GM21423 (cell line): ENCODE measurements around the gene ZNRF1.

ENCODE experiments used
- ATAC-seq: cut with Tn5 transposase; IDR thresholded peaks from one replicate; pipeline ENCODE4 v1.9.1; 2021; ENCODE audit warnings: mild to moderate bottlenecking, moderate library complexity; ENCODE audit not compliant: unreplicated experiment

ZNRF1 gene

DNA sequence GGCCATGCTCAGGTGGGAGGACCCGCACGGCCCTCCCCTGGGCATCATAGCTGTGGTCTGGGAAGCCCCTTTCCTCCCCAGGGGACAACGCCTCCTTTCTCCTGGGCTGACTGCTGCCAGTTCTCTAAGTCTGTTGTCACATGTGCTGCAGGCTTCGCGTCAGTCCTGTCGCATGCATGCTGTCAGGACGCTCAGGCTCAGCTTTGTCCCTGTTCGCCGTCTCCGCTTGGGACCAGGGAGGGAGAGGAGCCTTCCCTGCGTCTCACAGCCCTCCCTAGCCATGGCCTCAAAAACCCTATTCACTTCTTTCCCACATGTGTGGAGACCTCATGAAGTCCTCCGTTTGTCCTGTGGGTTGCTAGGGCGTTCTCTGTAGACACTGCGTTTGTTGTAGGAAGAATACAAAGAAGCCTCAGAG lies 96.4 kb downstream of the ZNRF1 start:
- no peak for ATAC-seq

DNA sequence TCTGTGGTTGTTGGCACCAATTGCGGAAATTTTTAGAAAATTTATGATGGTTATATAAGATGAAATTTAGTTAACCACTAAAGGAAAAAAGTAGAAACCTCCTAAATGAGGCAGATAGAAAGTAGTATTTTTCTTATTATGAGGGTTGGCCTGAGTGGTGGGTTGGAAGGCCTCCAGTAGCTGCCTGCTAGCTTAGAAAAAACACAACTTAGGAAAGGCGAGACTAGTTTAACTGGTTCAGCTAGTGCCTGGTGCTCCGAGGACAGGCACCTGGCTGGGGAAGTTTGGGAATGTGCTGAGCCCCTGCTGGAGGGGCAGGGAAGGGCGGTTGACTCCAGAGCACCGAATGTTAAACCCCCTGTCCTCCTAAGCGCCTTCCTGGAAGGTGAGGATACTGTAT lies 97.8 kb downstream of the ZNRF1 start:
- no peak for ATAC-seq

DNA sequence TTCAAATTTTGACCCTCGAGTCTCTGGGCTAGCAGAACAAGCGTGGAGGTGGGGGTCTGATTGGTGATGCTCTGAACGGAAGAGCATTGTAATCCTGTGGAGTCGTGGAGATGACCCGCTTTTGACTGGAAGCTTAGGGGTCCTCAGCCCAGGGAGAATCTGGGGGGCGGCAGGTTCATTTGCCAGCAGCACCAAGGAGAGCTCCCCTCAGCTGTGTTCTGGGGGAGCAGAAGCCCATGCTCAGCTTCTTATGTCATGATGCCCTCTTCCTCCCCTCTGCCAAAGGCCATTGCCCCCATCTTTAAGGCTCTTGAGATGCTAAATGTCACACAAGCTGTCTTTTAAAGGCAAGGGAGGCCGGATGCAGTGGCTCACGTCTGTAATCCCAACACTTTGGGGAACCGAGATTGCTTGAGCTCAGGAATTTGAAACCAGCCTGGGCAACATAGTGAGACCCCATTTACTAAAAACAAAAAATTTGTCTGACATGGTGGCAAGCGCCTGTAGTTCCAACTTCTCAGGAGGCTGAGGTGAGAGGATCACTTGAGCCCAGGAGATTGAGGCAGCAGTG lies 98.5 kb downstream of the ZNRF1 start:
- ATAC-seq: no peak

- no peak for ATAC-seq
Observed at GRCh38 chr16:75097941-75098901, 99.4 kb downstream of the ZNRF1 start.

DNA sequence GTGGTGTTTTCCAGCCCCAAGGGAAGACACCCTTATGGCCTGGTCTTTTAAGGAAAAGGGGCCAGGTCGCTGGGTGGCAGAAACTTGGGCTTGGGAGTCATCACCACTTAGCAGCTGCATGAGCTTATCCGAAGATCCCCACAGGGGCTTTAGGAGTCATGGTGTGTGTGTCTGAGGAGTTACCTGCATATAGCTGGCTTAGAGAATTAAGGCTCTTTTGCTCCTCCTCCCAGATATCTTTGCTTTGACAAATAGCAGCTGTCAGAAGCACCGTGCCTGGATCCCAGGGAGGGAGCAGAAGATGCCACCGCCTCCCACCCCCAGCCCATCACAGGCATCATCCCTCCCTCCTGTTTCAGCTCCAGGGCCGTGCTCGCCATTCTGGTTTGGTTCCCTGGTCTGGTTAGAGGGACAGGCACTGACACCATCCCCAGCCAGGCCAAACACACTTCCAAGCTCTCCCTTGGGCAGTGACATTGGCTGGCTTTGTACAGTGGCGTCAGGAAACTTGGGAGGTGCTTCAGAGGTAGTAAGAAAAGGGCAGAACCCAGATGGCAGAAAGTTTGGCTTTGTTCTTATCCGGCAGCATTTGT lies 100.3 kb downstream of the ZNRF1 start:
- ATAC-seq: no peak

DNA sequence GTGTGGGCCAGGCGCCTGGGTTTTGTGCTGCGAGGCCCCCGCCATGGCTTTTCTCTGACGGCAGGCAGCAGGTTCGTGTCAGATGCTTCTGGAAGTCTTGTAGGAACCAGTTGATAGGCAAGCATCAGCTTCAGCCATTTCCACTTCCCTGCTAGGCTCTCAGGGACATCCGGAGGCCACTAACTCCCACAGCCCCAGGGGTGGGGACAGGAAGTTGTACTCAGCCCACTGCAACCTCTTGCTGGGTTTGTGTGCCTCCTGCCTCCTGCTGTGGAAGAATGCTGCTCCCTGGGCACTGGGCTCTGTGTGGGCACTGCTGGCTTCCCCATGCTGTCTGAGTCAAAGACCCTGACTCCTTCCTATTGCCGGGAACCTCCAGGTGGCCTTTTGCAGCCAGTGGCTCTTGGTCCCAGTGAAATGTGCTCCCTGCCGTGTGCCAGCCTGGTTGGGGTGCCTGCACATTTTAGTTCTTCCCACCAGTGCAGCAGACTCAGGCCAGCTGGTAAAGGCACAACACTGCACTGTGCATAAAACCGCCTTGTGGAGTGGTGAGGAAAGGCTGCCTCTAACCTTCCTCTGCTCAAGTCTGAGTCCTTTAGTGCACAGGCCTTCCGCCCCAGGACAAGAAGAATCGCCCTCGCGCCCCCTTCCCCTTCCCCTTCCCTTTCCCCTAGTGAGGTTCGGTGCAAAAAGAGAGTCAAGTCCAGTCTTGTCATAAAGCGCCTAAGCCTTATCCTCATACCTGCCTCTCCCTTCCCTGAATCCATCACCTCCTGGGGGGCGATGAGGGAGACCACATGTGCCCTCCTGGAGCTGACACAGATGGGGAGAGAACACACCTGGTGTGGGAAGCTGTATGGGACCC lies 101.1 kb downstream of the ZNRF1 start:
- peak; percentile 72 for ATAC-seq

- ATAC-seq: no peak
Observed at GRCh38 chr16:75100603-75100990, 101.8 kb downstream of the ZNRF1 start.

DNA sequence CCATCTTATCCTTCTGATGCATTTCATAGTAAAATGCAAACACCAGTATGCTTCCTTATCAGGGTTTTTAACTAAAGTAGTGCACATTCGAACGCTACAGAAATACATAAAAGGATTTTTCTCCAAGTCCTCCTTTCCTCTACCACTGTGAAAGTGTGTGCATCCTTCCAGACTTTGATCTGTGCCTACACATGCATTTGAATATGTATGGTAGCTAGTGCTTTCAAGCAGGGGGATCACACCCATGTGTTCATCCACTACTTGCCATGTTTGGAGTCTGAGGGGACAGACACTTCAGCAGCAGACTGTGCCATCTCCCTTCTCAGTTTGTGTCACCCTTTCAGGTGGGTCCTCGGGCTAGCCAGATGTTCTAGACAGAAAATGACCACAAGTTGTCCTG lies 102.8 kb downstream of the ZNRF1 start:
- no peak for ATAC-seq

- no peak for ATAC-seq
Observed at GRCh38 chr16:75102595-75102994, 103.8 kb downstream of the ZNRF1 start.

GRCh38 chr16:75103994-75104393 lies 105.2 kb downstream of the ZNRF1 start:
- no peak for ATAC-seq

DNA sequence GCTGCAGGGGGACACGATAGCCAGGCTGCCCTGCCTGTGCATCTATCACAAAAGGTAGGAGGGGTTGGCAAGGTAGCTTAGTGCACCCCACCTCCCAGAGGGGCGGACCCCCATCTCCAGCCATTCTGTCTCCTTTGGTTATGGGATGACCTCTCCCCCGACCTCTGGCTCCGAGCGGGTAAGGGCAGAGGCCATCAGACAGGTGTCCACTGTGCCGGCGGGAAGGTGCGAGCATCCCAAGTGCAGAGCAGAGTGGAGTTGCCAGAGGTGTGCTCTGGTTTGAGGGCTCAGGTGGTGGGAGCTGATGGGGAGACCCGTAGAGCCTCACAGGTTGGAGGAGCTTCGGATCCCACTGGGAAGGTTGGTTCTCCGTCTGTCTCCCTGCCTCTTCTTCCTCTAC lies 106.0 kb downstream of the ZNRF1 start:
- ATAC-seq: no peak

GRCh38 chr16:75105306-75106061 lies 106.7 kb downstream of the ZNRF1 start:
- no peak for ATAC-seq

DNA sequence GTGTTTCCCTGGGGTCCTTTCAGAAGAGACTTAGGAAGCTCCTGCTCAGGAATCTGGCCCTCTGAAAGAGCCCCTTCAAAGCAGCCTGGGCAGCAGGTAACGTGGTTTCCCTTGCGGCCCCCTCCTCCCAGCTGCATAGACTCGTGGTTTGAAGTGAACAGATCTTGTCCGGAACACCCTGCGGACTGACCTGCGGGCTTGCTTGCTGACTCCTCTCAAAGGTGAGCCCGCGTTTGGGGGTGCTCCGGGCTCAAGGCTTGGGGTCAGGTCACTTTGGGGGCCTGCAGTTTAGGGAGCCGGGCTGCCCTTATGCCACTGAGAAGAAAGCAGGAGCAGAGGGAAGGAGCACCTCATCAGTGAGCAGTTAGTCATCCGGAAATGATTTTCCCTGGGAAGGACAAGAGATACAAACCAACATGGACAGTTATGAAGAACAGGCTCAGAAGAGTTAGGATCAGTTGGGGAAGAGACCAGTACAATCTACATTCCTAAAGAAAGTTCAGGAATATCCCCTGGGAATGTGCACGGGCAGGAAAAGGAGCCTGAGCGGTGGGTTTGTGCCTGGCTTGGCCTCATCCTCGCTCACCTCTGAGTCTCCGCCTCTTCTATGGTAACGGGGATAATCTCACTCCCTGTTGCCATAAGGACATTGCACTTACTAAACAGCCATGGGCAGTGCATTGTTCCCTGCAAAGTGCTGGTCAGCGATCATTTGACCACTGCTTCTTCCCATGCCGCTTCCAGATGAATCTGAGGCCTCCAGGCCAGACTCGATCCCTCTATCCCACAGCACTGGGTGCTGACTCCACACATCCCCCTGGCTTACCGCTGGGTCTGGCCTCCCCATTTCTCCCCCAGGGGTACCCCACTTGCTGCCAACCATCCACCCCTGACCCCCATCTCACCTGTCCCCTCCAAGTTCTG lies 107.8 kb downstream of the ZNRF1 start:
- ATAC-seq: no peak

- ATAC-seq: no peak
Observed at GRCh38 chr16:75107505-75107904, 108.7 kb downstream of the ZNRF1 start.

- peak; percentile 36 for ATAC-seq
Observed at GRCh38 chr16:75108792-75109731, 110.2 kb downstream of the ZNRF1 start.

DNA sequence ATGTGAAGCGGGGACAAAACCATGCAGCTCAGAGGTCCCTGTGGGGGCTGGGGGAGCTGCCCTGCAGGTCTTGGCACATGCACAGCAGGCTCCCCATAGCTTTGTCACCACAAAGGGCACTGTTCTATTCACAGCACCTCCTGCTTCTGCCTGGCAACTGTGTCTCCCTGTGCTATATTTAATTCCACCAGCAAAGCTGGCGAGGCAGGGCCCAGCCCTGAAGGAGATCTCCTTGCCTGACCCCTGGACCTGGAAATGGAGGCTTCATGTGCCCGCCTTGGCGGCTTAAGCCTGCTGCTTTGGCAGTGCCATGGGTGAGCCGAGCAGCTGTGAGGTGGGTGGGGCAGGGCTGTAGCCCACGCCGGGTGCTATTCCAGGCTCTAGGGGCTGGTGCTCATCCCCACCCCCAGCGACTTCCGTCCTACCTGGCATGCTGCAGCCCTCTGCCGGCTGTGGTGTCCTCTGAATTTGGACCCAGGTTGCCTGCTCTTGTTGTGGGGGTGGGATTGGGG lies 111.0 kb downstream of the ZNRF1 start:
- no peak for ATAC-seq

DNA sequence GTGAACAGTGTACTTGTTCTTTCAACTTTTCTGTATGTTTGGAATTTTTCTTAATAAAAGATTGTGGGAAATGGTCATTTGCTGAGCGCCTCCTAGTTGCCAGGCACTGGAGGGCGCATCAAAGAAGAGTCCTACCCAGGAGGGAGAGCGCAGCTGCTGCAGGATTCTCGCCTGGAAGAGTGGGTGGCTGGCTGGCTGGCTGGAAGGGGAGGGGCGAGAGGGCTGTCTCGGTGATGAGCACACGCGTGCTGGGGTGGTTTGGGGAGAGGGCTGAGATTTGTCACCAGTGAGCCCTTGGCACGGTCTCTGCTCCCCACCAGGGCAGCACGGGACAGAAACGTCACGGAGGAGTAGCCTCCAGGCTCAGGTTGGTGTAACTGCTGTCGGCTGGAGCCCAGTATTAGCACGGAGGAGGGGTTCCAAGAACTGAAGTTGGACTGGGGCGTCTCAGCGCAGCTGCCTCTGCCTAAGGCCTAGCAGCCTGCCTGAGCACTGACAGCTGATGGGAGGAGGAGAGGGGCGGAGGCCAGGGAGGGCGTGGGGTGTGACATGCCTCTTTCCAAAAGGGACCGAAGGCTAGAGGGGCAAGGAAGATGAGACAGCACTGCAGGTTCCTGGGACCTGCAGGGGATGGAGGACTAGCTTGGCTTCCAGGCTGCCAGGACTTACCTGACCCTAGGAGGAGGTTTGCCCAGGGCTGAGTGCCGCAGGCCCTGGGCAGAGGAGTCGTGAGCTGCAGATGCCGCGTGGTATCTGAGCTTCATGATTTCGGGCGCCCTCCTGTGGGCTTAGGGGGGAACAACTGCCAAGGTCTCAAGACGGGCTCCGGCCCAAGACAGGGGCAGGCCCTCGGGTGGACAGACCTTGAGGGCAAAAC lies 112.1 kb downstream of the ZNRF1 start:
- ATAC-seq: peak; percentile 63
